Activated CD8-positive, alpha-beta T cell treated with anti-CD3 and anti-CD28 coated beads for 36 hours (primary cell): ENCODE results near the gene PGAP6. TPM values are rescaled to one million over a fixed set of nuclear protein-coding genes. Genes with fewer than 3 reads are reported as not detected.
"Not testable (repeated sequence)": the region's sequence is repeated elsewhere in the genome, so short reads cannot be mapped to it uniquely, and the experiment has no call there.

ENCODE experiments used
- ATAC-seq: fragments of 200-7000 bp; cut with Tn5 transposase; one replicate; pipeline ENCODE4 v1.10.0; 2021; ENCODE audit warnings: mild to moderate bottlenecking, moderate library complexity
- CTCF ChIA-PET: fragments of 350-600 bp; sonication (Branson Sonifier 250); formaldehyde crosslinking; loops from one replicate; lab custom pipeline; 2021; ENCODE audit warnings: antibody characterized with exemption; lab: Charles Lee
- POLR2A ChIA-PET: fragments of 350-600 bp; sonication (Branson Sonifier 250); formaldehyde crosslinking; loops from one replicate; lab custom pipeline; 2021; ENCODE audit warnings: antibody characterized with exemption; lab: Charles Lee
- DNase-seq: peaks from one replicate; pipeline ENCODE4 v3.0.0-alpha.2; 2020
- H3K27ac Mint-ChIP-seq: one replicate; pipeline ENCODE4 v1.8.0; 2021; ENCODE audit warnings: mild to moderate bottlenecking, mixed read lengths
- H3K27me3 Mint-ChIP-seq: one replicate; pipeline ENCODE4 v1.8.0; 2021; ENCODE audit warnings: mixed read lengths
- H3K36me3 Mint-ChIP-seq: one replicate; pipeline ENCODE4 v1.8.0; 2021; ENCODE audit warnings: low read depth, mixed read lengths
- H3K4me1 Mint-ChIP-seq: one replicate; pipeline ENCODE4 v1.8.0; 2021; ENCODE audit warnings: low read depth, mixed read lengths
- H3K4me3 Mint-ChIP-seq: one replicate; pipeline ENCODE4 v1.8.0; 2021; ENCODE audit warnings: mild to moderate bottlenecking, moderate library complexity, mixed read lengths
- H3K9me3 Mint-ChIP-seq: one replicate; pipeline ENCODE4 v1.8.0; 2021; ENCODE audit warnings: mixed read lengths
- CTCF ChIP-seq: fragments of 200-600 bp; IDR thresholded peaks from one replicate; pipeline ENCODE4 v1.8.0; 2022; ENCODE audit warnings: antibody characterized with exemption, mild to moderate bottlenecking
- intact Hi-C: fragments of 100-400 bp; cut with micrococcal nuclease; formaldehyde crosslinking; loops from one replicate; pipeline ENCODE4 v1.10.0; 2022
- total RNA-seq, 2 experiments: library from RNA; stranded (reverse); gene quantifications; one replicate each; pipeline ENCODE4 v1.2.3, GENCODE V29; 2021

PGAP6 gene
- total RNA-seq, 2 experiments from 2014 or later, result 21.9 to 24.8 TPM

GRCh38 chr16:333406-334094 lies 48.2 kb downstream of the PGAP6 start:
- peaks cover 4% of the 10 kb centered on the region for H3K36me3 Mint-ChIP-seq
- no peaks in the 10 kb centered on the region for H3K27me3 Mint-ChIP-seq
- ChIA-PET CTCF (no interaction called here), POLR2A (interaction anchor here (0.7 kb wide), 1 partner anchor 192 kb away, joined by 4 read pairs; no protein-coding TSS in a partner anchor)
- H3K4me1 Mint-ChIP-seq, result peaks cover 58% of the 10 kb centered on the region
- H3K9me3 Mint-ChIP-seq, result no peaks in the 10 kb centered on the region
- DNase-seq (no peak), ATAC-seq (no peak)
- no peak overlapping the region for H3K4me3 Mint-ChIP-seq
- H3K27ac Mint-ChIP-seq, result no peak overlapping the region
- TF ChIP-seq CTCF, result no peak
- intact Hi-C loops, result no loop called here

- H3K27ac Mint-ChIP-seq, DNase-seq, intact Hi-C loops, POLR2A ChIA-PET, H3K9me3 Mint-ChIP-seq, H3K27me3 Mint-ChIP-seq, H3K4me3 Mint-ChIP-seq, ATAC-seq, H3K36me3 Mint-ChIP-seq: not testable (repeated sequence)
- CTCF ChIA-PET, result interaction anchor here (0.7 to 1.3 kb wide), 3 partner anchors 30 to 690 kb away, joined by 3 read pairs; partner anchors contain the start of gene FAM234A
- peaks cover 57% of the 10 kb centered on the region for H3K4me1 Mint-ChIP-seq
These were observed 50.5 kb downstream of the PGAP6 start for GRCh38 chr16:331181-331814.

GRCh38 chr16:330741-331140 lies 51.0 kb downstream of the PGAP6 start:
- DNase-seq, result no peak
- H3K4me3 Mint-ChIP-seq, result no peak overlapping the region
- H3K36me3 Mint-ChIP-seq, result peaks cover 4% of the 10 kb centered on the region
- TF ChIP-seq CTCF, result no peak
- no peaks in the 10 kb centered on the region for H3K9me3 Mint-ChIP-seq
- intact Hi-C loops, result no loop called here
- ChIA-PET POLR2A (no interaction called here), CTCF (interaction anchor here (1.3 kb wide), 1 partner anchor 96 kb away, joined by 3 read pairs; the partner anchor contains the start of gene FAM234A)
- H3K4me1 Mint-ChIP-seq, result peaks cover 55% of the 10 kb centered on the region
- H3K27ac Mint-ChIP-seq, result no peak overlapping the region
- ATAC-seq, result no peak
- H3K27me3 Mint-ChIP-seq, result no peaks in the 10 kb centered on the region

- H3K4me3 Mint-ChIP-seq, result peak overlapping the region; percentile 61
- DNase-seq (no peak), ATAC-seq (no peak)
- peak overlapping the region; percentile 64 for H3K27ac Mint-ChIP-seq
- ChIA-PET CTCF (interaction anchor here (0.6 kb wide), 1 partner anchor 66 kb away, joined by 3 read pairs; no protein-coding TSS in a partner anchor), POLR2A (interaction anchor here (0.8 to 1.4 kb wide), 2 partner anchors 12 to 25 kb away, joined by 3 to 4 read pairs; no protein-coding TSS in a partner anchor)
- TF ChIP-seq CTCF, result no peak
- intact Hi-C loops, result no loop called here
- no peaks in the 10 kb centered on the region for H3K9me3 Mint-ChIP-seq
- peaks cover 46% of the 10 kb centered on the region for H3K4me1 Mint-ChIP-seq
- H3K27me3 Mint-ChIP-seq, result no peaks in the 10 kb centered on the region
- H3K36me3 Mint-ChIP-seq, result peaks cover 6% of the 10 kb centered on the region
These were observed 56.2 kb downstream of the PGAP6 start for GRCh38 chr16:325375-326145.
